C4-2B (cell line): ENCODE measurements around the gene COX6A1.

Experiments used
- CTCF ChIP-seq: fragments of 450-650 bp; conservative IDR thresholded peaks from 2 replicates; pipeline ENCODE4 v1.5.1; 2017; ENCODE audit warnings: mild to moderate bottlenecking
- ZFX ChIP-seq: fragments of 450-650 bp; IDR thresholded peaks from 2 replicates; pipeline ENCODE4 v1.6.1; 2017

- no peak for TF ChIP-seq CTCF
- peak; percentile 64 for TF ChIP-seq ZFX
Measured at GRCh38 chr12:120394483-120395367, 43.2 kb upstream of the COX6A1 start.
